Body of pancreas (tissue), 4 donors: Measurements from ENCODE around the gene EMX1. TPM values are rescaled to one million over a fixed set of nuclear protein-coding genes. Genes with fewer than 3 reads are reported as not detected.

Experiments used
- ATAC-seq: fragments of 150-250 bp; one replicate; pipeline ENCODE4 v1.9.1; 2016
- DNase-seq, 4 donors: peaks; one replicate each; pipeline ENCODE4 v3.0.0-alpha.2; 2019
- H3K27ac ChIP-seq, 4 donors: fragments of 200-600 bp; sonication (generic); 1 replicate in 3 of 4; 2 replicates in 1 of 4; pipeline versions ENCODE4 v1.5.1 to v1.6.1; 2016 to 2019; ENCODE audit warnings: mild to moderate bottlenecking in 1 of 4, mixed read lengths in 1 of 4, moderate library complexity in 1 of 4
- H3K27me3 ChIP-seq, 2 donors: fragments of 200-600 bp; sonication (generic); one replicate each; pipeline ENCODE4 v1.6.0; 2016; ENCODE audit warnings: mild to moderate bottlenecking in 1 of 2
- H3K36me3 ChIP-seq, 2 donors: fragments of 200-600 bp; sonication (generic); replicated peaks in 1 of 2; 2 replicates each; pipeline ENCODE4 v1.5.1; 2016; ENCODE audit warnings: low read depth in 2 of 2; ENCODE audit not compliant: insufficient read depth in 1 of 2
- H3K4me1 ChIP-seq: fragments of 200-600 bp; sonication (generic); one replicate; pipeline ENCODE4 v1.6.0; 2016
- H3K4me3 ChIP-seq, 2 donors: fragments of 200-600 bp; sonication (generic); 1 replicate in 1 of 2; 2 replicates in 1 of 2; pipeline ENCODE4 v1.5.1; 2016 to 2019
- H3K9me3 ChIP-seq, 3 donors: fragments of 200-600 bp; sonication (generic); 1 replicate in 2 of 3; 2 replicates in 1 of 3; pipeline ENCODE4 v1.5.1; 2016
- POLR2A ChIP-seq, 3 donors: fragments of 450-650 bp; IDR thresholded peaks; one replicate each; pipeline ENCODE4 v1.6.1; 2016; ENCODE audit warnings: antibody characterized with exemption in 3 of 3, mild to moderate bottlenecking in 2 of 3
- WGBS, 2 donors: methylation state at CpG; one replicate each; pipeline ENCODE4 v1.1.5; 2017; 5-methylcytosine and 5-hydroxymethylcytosine counted together
- intact Hi-C: fragments of 100-400 bp; cut with DNase I; formaldehyde crosslinking; loops from one replicate; pipeline ENCODE4 v1.15.1; 2023
- total RNA-seq, 2 donors: library from RNA; depleted of rRNA; stranded (reverse); fragments of >200 nt; gene quantifications; one replicate each; pipeline ENCODE4 v1.1.0, GENCODE V29; 2016
- TF ChIP-seq, protein P1 (sequence below), 7 experiments: fragments of 450-650 bp in 4 of 7; fragments of 200-600 bp in 3 of 7; sonication (generic) in 3 of 7; IDR thresholded peaks; one replicate each; pipeline ENCODE4 v1.5.1; 2016 to 2019; ENCODE audit warnings: antibody characterized with exemption in 7 of 7

The EMX1 gene
- under 1 TPM; 0.26 to 0.33 TPM for total RNA-seq

DNA sequence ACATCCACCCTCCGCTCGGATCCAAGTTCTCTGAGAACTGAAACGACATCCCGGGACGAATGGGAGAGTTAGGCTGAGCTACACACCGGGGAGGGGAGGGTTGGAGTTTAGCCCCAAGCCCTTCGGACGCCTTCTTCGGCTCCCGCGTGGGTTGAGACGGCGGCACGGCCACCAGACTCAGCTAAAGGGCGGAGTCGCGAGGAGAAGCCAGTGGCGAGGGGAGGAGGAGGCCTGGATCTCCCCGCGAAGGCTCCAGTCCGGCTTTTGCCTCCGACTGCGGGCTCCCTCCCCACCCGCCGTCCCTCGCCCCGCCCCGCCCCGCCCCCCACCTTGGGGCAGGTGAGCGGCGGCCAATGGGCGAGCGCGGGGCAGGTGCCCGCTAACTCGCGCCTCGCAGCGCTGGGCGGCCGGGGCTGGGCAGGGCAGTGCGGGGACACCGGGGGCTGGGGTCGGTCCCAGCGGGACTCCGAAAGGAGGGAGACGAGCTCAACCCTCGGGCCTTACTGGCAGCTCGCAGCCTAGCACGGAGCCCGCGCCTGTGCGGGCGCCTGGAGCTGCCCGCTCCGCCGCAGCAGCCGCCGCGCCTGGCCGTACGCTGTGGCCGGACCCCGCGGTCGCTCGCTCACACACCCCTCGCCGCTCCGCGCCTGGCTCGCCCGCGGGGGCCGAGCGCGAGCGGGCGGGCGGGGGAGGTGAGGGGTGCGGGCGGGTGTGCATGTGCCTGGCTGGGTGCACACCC is at the start of gene EMX1:
TSS of gene EMX1 (plus strand) at position 382 of the 739 bp plus-strand sequence. CDS start at position 716, 334 bp downstream.
- intact Hi-C loops, result no loop called here
- DNase-seq (peak; percentile 81 to 86 (median 82)), ATAC-seq (peak; percentile 85)
- Histone ChIP-seq H3K36me3 (no peaks in the 10 kb centered on the region), H3K4me3 (peak within 1 kb of the TSS in 1 of 2 donors; percentile 48), H3K9me3 (no peaks in the 10 kb centered on the region), H3K4me1 (peaks cover 53% of the 10 kb centered on the region), H3K27ac (no peak within 1 kb of the TSS), H3K27me3 (peaks cover 0 to 57% of the 10 kb centered on the region in 2 donors)
- TF ChIP-seq, protein P1, sequence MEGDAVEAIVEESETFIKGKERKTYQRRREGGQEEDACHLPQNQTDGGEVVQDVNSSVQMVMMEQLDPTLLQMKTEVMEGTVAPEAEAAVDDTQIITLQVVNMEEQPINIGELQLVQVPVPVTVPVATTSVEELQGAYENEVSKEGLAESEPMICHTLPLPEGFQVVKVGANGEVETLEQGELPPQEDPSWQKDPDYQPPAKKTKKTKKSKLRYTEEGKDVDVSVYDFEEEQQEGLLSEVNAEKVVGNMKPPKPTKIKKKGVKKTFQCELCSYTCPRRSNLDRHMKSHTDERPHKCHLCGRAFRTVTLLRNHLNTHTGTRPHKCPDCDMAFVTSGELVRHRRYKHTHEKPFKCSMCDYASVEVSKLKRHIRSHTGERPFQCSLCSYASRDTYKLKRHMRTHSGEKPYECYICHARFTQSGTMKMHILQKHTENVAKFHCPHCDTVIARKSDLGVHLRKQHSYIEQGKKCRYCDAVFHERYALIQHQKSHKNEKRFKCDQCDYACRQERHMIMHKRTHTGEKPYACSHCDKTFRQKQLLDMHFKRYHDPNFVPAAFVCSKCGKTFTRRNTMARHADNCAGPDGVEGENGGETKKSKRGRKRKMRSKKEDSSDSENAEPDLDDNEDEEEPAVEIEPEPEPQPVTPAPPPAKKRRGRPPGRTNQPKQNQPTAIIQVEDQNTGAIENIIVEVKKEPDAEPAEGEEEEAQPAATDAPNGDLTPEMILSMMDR (IDR thresholded peaks at IDR 0.05), result no peak
- 0% methylated on average over 23 to 76 of the region's 82 CpGs for WGBS, 2 donors

GRCh38 chr2:72871060-72871459 is 46.3 kb upstream of the EMX1 start:
- Histone ChIP-seq H3K27me3 (no peaks in the 10 kb centered on the region), H3K4me1 (no peaks in the 10 kb centered on the region), H3K36me3 (no peaks in the 10 kb centered on the region), H3K9me3 (no peaks in the 10 kb centered on the region), H3K4me3 (no peak overlapping the region), H3K27ac (no peak overlapping the region)
- 29 to 69% methylated on average over 1 of the region's 1 CpG for WGBS, 2 donors
- intact Hi-C loops, result no loop called here
- ATAC-seq, result no peak
- no peak for TF ChIP-seq POLR2A (IDR thresholded peaks at IDR 0.05)
- DNase-seq, result no peak

DNA sequence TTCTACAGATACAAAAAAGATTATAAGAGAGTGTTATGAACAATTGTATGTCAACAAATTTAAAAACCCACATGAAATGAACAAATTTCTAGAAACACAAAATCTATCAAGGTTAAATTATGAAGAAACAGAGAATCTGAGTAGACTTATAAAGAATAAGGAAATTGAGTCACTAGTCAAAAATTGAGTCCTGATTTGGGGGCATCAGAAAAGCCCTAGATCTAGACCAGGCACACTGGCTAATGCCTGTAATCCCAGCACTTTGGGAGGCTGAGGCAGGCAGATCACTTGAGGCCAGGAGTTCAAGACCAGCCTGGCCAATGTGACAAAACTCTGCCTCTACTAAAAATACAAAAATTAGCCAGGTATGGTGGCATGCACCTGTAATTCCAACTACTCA is 45.4 kb upstream of the EMX1 start:
- H3K36me3 ChIP-seq, result no peaks in the 10 kb centered on the region
- ATAC-seq, result no peak
- no peak for DNase-seq
- no peak overlapping the region for H3K27ac ChIP-seq
- TF ChIP-seq, protein P1 (IDR thresholded peaks at IDR 0.05), result no peak
- no peak for TF ChIP-seq POLR2A (IDR thresholded peaks at IDR 0.05)
- H3K4me3 ChIP-seq, result no peak overlapping the region
- intact Hi-C loops, result no loop called here
- no peaks in the 10 kb centered on the region for H3K4me1 ChIP-seq
- H3K27me3 ChIP-seq, result no peaks in the 10 kb centered on the region
- no peaks in the 10 kb centered on the region for H3K9me3 ChIP-seq

- TF ChIP-seq, protein P1 (IDR thresholded peaks at IDR 0.05), result no peak
- no peak for TF ChIP-seq POLR2A (IDR thresholded peaks at IDR 0.05)
- Histone ChIP-seq H3K4me1 (peaks cover 16% of the 10 kb centered on the region), H3K9me3 (no peaks in the 10 kb centered on the region), H3K27me3 (no peaks in the 10 kb centered on the region), H3K27ac (no peak overlapping the region), H3K4me3 (no peak overlapping the region), H3K36me3 (no peaks in the 10 kb centered on the region)
- WGBS, 2 donors, result 9 to 25% methylated on average over 4 of the region's 4 CpGs
- peak in 1 of 4 donors; percentile 57 for DNase-seq
- ATAC-seq, result no peak
- intact Hi-C loops, result no loop called here
Measured at GRCh38 chr2:72883356-72883962, 33.9 kb upstream of the EMX1 start.

DNA sequence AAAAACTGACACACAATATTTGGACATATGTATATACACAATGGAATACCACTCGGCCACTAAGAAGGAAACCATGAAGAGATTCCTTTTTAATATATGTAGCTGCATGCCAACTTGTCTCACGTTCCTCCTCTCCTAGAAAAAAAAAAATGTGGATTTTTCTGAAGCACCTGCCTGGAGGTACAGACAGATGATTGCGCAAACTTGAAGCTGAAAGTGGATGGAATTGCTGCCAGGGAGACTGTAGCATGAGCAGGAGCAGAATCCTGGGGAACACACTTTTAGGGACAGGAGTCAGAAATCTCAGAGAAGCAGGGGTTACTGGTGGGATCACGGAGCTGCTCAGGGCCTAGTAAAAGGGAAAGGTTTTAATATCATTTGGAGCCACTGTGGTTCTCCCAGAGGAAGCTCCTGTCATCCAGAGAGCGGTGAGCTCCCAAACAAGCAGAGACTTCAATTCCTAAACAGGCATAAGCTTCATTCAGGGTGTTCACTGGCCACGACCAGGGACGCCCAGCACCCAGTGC is 30.8 kb upstream of the EMX1 start:
- 31 to 55% methylated on average over 5 to 7 of the region's 7 CpGs for WGBS, 2 donors
- intact Hi-C loops, result loop anchor here (5.0 kb wide), 1 partner anchor 36 kb away; no protein-coding TSS in a partner anchor

More for the DNA sequence above, 30.8 kb upstream of the EMX1 start:
- Histone ChIP-seq H3K27me3 (no peaks in the 10 kb centered on the region), H3K9me3 (no peaks in the 10 kb centered on the region), H3K27ac (peak overlapping the region; percentile 53 to 97 (median 96)), H3K4me3 (peak overlapping the region in 1 of 2 donors; percentile 30), H3K36me3 (peaks cover 0 to 1% of the 10 kb centered on the region in 2 donors), H3K4me1 (peaks cover 39% of the 10 kb centered on the region)
- no peak for TF ChIP-seq POLR2A (IDR thresholded peaks at IDR 0.05)
- TF ChIP-seq, protein P1 (IDR thresholded peaks at IDR 0.05), result no peak
- DNase-seq (no peak), ATAC-seq (no peak)
